Thoracic aorta (tissue), 2 donors: ENCODE measurements around the gene TRABD. TPM values are rescaled to one million over a fixed set of nuclear protein-coding genes. Genes with fewer than 3 reads are reported as not detected.

Experiments
- ATAC-seq: fragments of 150-250 bp; one replicate; pipeline ENCODE4 v1.8.0; 2017; ENCODE audit warnings: low read depth; ENCODE audit not compliant: insufficient number of reproducible peaks, low FRiP score
- DNase-seq: peaks from one replicate; pipeline ENCODE4 v3.0.0-alpha.2; 2020; ENCODE audit warnings: low spot score
- H3K27ac ChIP-seq, 2 donors: fragments of 200-600 bp; sonication (generic); 1 replicate in 1 of 2; 2 replicates in 1 of 2; pipeline ENCODE4 v1.5.1; 2016; ENCODE audit warnings: mild to moderate bottlenecking in 2 of 2, moderate library complexity in 2 of 2
- H3K27me3 ChIP-seq: fragments of 200-600 bp; sonication (generic); replicated peaks from 2 replicates; pipeline ENCODE4 v1.6.0; 2016; ENCODE audit warnings: mild to moderate bottlenecking; ENCODE audit not compliant: insufficient read depth
- H3K36me3 ChIP-seq: fragments of 200-600 bp; sonication (generic); one replicate; pipeline ENCODE4 v1.5.1; 2016
- H3K4me1 ChIP-seq, 2 donors: fragments of 200-600 bp; sonication (generic); 1 replicate in 1 of 2; 2 replicates in 1 of 2; pipeline versions ENCODE4 v1.5.1 to v1.6.0; 2016; ENCODE audit warnings: low read depth in 2 of 2, mild to moderate bottlenecking in 1 of 2; ENCODE audit not compliant: control insufficient read depth in 1 of 2
- H3K4me3 ChIP-seq: fragments of 200-600 bp; sonication (generic); 2 replicates; pipeline ENCODE4 v1.5.1; 2016; ENCODE audit warnings: mild to moderate bottlenecking
- H3K9me3 ChIP-seq: fragments of 200-600 bp; sonication (generic); 2 replicates; pipeline ENCODE4 v1.5.1; 2016
- CTCF ChIP-seq: fragments of 200-600 bp; sonication (generic); IDR thresholded peaks from one replicate; pipeline ENCODE4 v1.5.1; 2019; ENCODE audit warnings: antibody characterized with exemption
- total RNA-seq, 2 donors: library from RNA; depleted of rRNA; stranded (reverse); fragments of >200 nt; gene quantifications; one replicate each; pipeline versions ENCODE4 v1.1.0 to v1.2.3, GENCODE V29; 2016

Gene TRABD
- total RNA-seq, 2 donors from 2014 or later: 31.7 to 40.6 TPM

GRCh38 chr22:50248196-50249081 is 62.7 kb downstream of the TRABD start:
- DNase-seq (no peak), ATAC-seq (no peak)
- Histone ChIP-seq H3K27me3 (no peaks in the 10 kb centered on the region), H3K4me1 (peaks cover 21 to 51% of the 10 kb centered on the region in 2 donors), H3K36me3 (no peaks in the 10 kb centered on the region), H3K4me3 (no peak overlapping the region), H3K9me3 (no peaks in the 10 kb centered on the region), H3K27ac (no peak overlapping the region)
- no peak for TF ChIP-seq CTCF

Other genes with a start within 250 kb of the TRABD start
- gene PIM3, start 225.1 kb upstream of the TRABD start, total RNA-seq: 100 to 1,000 TPM in 1 of 2 donors, 10 to 100 TPM in 1; 54.0 to 112 TPM
- gene IL17REL, start 173.1 kb upstream of the TRABD start, total RNA-seq: not detected
- not detected for gene TTLL8, start 127.6 kb upstream of the TRABD start, total RNA-seq
- 1 to 10 TPM; 1.6 to 4.3 TPM for gene MLC1, start 100.5 kb upstream of the TRABD start, total RNA-seq
- 1 to 10 TPM; 4.6 to 7.4 TPM for gene MOV10L1, start 95.9 kb upstream of the TRABD start, total RNA-seq
- 1 to 10 TPM; 2.5 to 4.1 TPM for gene PANX2, start 15.2 kb upstream of the TRABD start, total RNA-seq
- 10 to 100 TPM; 25.6 to 41.0 TPM for gene SELENOO, start 15.1 kb downstream of the TRABD start, total RNA-seq
- gene TUBGCP6, start 59.1 kb downstream of the TRABD start, total RNA-seq: 10 to 100 TPM; 52.3 to 80.1 TPM
- gene HDAC10, start 65.4 kb downstream of the TRABD start, total RNA-seq: 10 to 100 TPM; 55.2 to 60.0 TPM
- 10 to 100 TPM in 1 of 2 donors, 1 to 10 TPM in 1; 8.9 to 10.4 TPM for gene MAPK12, start 75.8 kb downstream of the TRABD start, total RNA-seq
- gene MAPK11, start 84.5 kb downstream of the TRABD start, total RNA-seq: 1 to 10 TPM; 5.8 to 8.8 TPM
- gene PLXNB2, start 121.7 kb downstream of the TRABD start, total RNA-seq: 100 to 1,000 TPM; 169 to 218 TPM
- gene DENND6B, start 141.1 kb downstream of the TRABD start, total RNA-seq: 1 to 10 TPM; 4.2 to 6.0 TPM
- 10 to 100 TPM; 61.2 to 73.6 TPM for gene PPP6R2, start 157.4 kb downstream of the TRABD start, total RNA-seq